NCI-H526 treated with DMSO at 0.1 percent for 48 hours (cell line): Measurements from ENCODE around the gene PPP2R3C.
"Not testable (repeated sequence)": the region's sequence is repeated elsewhere in the genome, so short reads cannot be mapped to it uniquely, and the experiment has no call there.

Experiments
- DNase-seq: peaks from one replicate; lab custom pipeline; 2025; lab: John Stamatoyannopoulos, UW

The PPP2R3C gene

GRCh38 chr14:35052637-35053036, 69.2 kb downstream of the PPP2R3C start:
- no peak for DNase-seq

- DNase-seq = no peak
Observed at GRCh38 chr14:35051796-35052195, 70.0 kb downstream of the PPP2R3C start.

GRCh38 chr14:35050652-35051051, 71.1 kb downstream of the PPP2R3C start:
- DNase-seq = no peak

GRCh38 chr14:35047976-35048513, 73.7 kb downstream of the PPP2R3C start:
- no peak for DNase-seq

GRCh38 chr14:35046751-35047536, 74.8 kb downstream of the PPP2R3C start:
- no peak for DNase-seq

GRCh38 chr14:35046048-35046750, 75.6 kb downstream of the PPP2R3C start, which contains the start of gene FAM177A1:
Gene FAM177A1 (plus strand): TSS chr14:35046272. CDS start chr14:35046464, 192 bp downstream.
- peak; percentile 97 for DNase-seq

GRCh38 chr14:35045798-35046047, 76.1 kb downstream of the PPP2R3C start:
- no peak for DNase-seq

GRCh38 chr14:35044939-35045797, 76.6 kb downstream of the PPP2R3C start:
- no peak for DNase-seq

GRCh38 chr14:35043046-35043445, 78.7 kb downstream of the PPP2R3C start:
- DNase-seq = no peak

- no peak for DNase-seq
Observed at GRCh38 chr14:35042632-35043031, 79.2 kb downstream of the PPP2R3C start.

GRCh38 chr14:35038312-35038711, 83.5 kb downstream of the PPP2R3C start:
- not testable (repeated sequence) for DNase-seq
